HG02884 (cell line): ENCODE measurements around the gene PLEKHG3.

Experiments
- ATAC-seq: cut with Tn5 transposase; IDR thresholded peaks from one replicate; pipeline ENCODE4 v1.9.1; 2021; ENCODE audit warnings: mild to moderate bottlenecking, moderate library complexity; ENCODE audit not compliant: unreplicated experiment

The PLEKHG3 gene

DNA sequence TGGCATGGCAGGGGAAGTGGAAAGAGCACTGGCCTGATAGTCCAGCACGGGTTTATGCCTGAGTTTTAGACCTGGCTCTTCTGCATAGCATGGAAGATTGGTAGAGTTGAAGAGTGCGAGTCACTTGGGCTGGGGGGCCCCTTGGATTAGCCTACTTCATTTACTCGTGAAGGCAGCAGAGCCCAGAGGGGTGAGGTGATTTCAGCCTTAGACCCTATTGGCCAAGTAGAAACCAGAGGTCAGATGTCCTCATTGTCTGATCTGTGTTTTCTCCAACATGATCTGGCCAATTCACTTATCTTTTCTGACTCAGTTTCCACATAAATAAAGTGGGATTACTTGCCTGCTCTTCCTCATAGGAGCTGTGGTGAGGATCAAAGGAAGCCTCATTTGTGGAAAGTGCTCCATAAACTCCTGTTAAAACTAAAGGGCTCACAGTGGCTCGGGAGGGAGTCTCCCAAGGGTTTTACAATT lies 1.9 kb downstream of the PLEKHG3 start:
- ATAC-seq: no peak

DNA sequence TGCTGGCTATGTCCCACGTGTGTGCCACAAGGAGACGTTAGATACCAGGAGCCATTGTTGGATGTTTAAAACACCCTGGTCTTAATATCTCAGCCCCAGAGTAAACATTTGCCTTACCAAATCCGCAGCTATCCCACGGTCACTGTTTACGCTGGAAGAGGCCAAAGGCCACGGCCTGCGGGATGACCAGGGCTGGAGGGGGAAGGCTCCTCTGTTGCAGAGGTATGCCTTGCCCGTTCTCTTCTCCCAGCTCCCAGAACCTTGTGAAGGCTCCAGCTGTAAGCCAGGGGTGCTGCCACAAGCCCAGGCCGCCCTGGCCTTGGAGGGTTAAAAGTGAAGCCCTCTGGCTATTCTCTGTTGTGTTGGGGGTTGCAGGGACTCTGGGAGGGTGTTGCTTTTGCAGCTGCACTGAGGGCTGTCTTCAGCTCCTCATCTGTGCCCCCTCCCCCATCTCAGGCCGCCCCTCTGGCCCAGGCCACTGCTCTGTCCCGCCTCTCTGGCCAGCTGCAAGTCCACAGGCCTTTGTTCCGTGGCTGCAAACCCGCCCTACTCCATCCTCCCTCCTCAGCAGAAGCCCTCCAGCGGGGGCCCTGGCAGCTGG lies 2.5 kb downstream of the PLEKHG3 start:
- no peak for ATAC-seq

DNA sequence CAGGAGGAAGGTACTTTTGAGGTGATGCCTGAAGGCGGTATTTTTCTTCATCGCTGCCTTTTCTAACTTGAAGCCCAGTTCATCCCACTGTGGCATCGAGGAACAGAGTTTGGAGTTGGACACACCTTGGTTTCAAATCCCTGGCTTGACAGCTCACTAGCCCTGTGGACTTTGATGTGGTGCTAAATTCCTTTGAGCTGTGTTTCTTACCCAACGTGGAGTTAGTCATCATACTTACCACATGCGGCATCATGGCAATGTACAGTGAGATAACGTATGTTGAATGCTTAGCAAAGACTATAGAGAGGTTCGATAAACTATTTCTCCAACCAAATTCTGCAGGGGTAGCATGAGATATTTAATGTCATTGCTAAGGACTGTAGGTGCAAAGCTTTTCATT lies 3.4 kb downstream of the PLEKHG3 start:
- ATAC-seq: no peak

DNA sequence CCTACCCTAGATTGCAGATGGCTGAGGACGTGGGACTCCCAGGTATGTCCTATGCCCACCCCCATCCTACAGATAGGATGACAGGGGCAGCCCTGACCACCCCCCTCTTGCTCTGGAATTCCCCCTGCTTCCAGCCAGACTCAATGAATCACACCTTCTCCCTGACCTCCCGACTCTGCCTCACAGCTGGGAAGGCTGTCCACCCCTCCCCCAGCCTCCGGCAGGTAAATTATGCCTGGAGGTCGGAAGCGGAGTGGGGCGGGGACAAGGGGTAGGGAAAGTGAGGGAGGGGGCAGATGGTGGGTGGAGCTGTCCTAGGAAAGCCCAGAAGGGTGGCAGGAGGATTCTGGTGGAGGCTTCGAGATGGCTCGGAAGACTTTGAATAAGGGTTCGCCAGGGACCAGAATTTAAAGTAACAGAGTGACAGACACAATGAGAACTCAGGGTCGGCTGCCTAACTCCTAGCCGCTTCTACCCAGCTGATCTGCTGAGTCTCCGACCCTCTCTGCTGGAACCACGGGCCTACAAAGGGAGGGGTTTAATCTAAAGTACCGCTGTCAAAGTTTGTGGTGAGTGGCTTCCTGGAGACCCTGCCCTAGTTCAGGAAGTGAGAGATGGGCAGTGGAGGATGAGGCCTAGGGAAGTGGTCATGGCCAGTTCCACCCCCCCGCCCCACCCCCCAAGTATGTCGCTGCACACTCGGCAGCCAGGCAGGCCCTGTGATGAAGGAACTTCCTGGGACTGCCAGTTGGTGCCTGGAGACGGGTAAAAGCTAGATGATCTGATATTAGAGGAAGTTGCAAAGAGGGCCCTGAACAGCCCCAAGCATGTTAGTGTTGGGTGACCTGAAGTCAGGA lies 4.2 kb downstream of the PLEKHG3 start:
- ATAC-seq: no peak

DNA sequence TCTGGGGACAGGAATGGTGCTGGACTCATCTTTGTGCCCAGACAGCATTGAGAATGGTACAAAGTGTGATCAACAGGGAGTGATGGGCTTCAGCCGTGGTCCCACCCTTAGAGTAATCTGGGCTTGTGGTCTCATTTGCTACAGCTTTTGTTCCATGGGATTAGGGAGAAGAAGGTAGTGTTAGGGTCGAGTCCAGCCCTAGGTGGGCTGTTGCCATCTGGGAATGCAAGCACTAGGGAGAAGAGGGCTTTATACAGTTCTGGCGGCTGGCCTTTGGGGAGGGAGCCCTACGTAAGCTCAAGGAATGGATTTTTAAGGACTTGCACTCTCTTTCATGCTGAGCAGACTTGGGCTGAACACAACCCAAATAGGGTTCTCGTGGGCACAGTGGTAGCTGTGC lies 4.9 kb downstream of the PLEKHG3 start:
- ATAC-seq: no peak

DNA sequence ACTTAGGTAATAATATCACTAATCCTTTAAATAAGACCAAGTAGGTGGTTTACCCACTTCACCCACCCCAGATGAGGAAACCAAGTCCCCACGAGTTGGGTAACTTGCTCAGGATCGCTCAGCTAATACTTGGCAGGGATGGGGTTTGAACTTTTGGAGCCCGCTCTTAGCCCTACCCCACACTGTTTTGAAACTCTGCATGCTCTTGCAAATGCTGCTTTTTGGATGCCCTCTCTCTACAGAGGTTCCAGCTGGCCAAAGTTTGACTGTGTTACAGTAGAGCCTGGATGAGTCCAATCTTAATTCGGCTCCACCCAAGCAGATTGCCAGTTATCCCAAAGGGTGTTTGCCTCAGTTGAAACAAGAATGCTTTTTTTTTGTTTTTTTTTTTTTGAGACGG lies 6.8 kb downstream of the PLEKHG3 start:
- no peak for ATAC-seq

DNA sequence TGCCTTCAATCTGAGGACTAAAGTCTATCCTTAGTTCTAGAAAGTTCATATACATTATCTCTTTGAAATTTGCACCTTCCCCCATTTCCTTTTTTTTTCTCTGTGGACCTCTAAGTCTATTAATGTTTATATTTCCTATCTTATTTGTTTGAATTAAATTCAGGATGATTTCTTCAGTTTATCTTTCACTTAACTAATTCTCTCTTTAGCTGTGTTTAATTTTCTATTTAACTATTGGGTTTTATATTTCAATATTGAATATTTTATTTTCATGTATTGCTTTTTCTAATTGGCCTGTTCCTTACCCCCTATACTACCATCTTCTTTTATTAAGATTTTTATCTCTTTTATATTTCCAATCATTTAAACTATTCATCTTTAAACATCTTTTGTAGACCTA lies 9.5 kb downstream of the PLEKHG3 start:
- no peak for ATAC-seq

DNA sequence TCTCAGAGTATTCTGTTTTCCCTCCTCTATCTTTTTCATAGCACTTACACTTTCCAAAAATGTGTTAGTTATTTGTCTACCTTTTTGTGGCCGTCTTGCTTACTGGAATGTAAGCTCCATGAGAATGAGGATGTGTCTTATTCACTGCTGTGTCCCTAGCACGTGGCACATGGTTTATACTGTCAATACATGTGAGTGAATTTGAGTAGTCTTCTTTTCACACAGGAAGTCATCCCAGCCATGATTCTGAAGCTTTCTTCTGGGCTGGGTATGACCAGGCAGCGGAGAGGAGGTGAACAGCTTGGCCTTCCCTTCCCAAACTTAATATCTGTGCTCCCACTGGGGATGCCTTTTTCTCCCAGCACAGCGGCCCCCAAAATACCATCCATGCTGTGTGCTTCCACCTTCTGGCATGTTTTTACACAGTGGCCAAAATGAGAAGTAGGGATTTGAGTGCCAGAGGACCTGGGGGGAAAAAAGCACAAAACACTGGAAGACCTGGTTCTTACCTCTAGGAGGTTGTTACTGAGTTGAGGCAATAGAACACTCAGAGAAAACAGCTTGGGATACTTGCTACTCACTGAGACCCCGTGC lies 10.3 kb downstream of the PLEKHG3 start:
- ATAC-seq: no peak

DNA sequence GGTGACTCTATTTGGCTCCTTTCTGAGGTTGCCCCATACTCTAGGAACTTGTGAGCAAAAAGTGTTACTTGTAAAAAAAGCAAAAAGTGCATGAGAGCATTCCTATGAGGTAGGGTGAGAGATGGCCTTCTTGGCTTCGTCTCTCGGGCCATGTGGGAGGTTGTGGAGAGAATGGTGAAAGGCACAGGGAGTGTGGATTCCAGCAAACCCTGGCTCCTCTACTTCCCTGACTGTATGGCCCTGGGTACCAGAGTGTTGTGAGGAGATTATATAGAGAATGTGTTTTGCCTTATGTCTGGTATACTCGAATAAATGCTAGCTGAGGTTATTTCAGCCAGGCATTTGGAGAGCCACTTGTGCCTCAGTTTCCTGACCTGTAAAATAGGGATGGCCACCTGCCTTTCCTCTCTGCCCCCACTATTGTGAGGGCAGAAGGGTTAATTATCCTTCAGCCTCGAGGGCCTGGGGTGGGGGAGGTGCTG lies 11.0 kb downstream of the PLEKHG3 start:
- no peak for ATAC-seq

DNA sequence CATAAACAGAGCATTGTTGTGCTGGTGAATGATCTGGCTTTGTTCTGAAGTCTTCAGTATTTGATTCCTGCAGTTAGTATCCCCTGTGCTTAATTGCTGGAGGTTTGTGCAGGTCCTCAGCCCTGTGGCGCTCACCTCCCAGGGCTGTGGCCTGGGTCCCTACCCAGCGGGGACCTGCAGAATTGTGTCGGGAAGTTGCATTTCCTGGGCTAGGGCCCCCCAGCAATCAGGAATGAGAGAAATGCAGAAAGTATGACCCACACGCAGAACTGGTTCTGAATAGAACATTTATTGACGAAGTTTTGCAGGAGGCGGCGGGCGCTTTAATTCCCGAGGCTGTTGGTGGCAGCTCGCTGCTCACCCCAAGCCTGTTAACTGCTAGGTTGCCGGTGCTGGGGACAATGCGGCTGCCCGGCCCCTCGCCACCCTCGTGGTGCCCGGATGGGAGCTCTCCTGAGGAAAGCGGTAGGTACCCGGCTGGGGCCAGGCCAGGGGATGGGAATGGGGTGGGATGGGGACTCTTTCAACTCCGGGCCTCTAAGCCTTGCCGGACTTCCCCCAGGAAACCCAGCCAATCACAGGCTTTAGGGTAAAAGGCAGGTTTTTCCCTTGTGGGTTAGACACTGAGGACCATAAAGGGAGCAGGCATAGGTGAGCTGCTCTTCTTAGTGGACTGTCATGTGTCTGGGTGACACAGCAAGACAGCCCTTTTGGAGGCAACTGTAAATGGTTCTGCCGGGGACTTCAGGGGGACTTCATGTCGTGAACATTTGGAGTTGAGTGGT lies 11.6 kb downstream of the PLEKHG3 start:
- ATAC-seq: no peak

DNA sequence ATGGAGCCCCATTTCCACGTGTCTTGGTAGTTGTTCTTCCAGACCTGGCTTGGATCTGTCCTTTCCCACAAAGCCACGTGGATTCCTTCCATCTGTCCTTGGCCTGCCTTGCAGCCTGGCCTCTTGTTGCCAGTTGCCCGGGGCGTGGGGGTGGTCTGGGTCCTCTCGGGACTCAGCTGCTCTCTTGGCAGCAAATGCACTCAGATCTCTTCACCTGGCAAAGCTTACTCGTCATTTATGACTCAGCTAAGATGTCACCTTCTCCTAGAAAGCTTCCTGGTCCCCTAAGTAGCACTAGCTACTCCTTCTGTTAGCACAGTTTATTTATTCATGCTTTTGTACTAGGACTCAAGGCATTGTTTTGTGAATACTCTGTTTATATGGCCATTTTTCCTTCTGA lies 13.6 kb downstream of the PLEKHG3 start:
- no peak for ATAC-seq

DNA sequence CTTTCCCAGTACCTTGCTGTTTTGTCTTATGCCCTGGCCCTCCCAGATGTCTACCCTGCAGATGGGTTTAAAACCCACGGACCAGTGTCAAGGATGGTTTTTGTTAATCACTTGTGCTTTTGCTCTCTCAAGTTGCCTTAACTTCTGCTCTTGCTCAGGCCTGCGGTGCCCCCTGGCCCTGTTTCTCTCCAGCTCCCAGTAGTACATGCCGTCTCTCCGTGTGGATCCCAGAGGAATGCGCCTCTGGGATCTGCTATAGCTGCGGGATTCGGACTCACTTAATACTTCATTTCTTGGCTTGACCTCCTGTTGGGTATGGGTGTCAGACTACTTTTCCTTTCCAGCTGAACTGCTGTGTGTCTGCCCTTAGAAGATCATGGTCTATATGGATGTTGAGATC lies 14.5 kb downstream of the PLEKHG3 start:
- ATAC-seq: no peak

DNA sequence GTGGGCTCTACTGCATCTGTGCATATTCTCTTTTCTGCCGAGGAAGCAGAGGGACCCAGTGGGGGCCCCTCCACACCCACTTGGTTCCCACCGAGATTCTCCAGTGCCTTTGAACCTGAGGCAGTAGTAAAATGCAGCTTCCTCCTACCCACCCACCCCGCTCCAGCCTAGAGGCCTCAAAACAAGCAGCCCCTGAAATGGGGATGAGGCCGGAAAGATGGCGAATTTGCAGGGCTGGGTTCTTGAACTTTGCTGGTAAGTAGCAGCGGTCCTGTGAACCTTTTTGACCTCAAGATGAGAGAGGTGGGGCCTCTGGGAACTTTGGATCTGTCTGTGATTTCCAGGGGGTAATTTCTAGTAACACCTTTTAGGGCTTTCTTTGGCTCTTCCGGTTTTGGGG lies 15.4 kb downstream of the PLEKHG3 start:
- ATAC-seq: no peak

DNA sequence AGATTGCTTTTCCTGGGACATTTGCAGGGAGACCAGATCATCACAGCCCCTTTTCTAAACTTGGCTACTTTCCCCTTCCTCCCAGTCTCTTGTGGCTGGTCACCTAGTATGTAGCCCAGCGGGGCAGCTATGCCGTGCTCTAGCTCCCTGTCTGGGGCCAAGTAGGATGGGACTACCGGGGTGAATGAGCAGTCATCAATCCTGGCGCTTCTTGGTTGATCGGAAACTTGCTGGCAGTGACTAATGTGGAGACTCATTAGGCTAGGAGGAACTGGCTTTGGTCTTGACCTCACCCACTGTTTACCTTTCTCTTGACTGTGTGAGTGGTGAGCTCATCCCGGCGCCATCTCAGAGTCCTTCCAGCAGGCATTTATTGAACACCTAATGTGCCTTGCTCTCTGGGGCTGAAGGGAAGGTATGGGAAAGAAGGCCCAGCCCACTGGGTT lies 15.9 kb downstream of the PLEKHG3 start:
- ATAC-seq: no peak

DNA sequence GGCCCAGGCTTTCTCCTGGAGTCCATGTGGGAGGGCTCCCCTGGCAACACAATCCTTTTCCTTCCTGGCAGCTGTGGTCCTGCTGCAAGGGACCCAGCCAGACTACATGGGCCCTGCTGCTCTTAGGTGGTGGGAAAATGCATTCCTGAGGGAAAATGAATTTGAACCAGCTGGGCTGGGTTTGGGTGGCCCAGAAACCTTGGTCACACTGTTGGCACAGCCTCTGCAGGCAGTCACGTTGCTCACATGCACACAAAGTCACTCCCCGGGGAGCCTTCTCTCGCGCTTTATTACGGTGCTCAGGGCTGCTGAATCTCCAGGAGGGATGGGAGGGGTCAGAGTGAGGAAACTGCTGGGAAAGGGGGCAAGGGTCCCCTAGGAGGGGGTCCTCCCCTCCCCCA lies 17.2 kb downstream of the PLEKHG3 start:
- ATAC-seq: no peak

DNA sequence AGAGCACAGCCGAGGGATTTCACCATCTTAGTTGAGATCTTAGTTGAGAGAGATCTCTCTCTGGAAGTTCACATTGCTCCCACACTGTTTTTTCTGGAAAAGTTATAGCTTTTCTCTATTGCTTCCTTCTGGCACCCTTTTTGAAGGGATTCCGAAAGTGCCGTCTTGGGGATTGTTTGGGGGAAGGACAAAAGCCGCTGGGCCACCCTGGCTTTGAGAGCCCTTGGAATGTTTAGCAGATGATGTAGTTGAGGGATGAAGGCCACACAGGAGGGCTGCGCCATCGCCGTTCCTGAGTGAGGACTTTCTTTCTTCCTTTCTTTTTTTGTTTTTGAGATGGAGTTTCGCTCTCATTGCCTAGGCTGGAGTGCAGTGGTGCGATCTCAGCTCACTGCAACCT lies 17.7 kb downstream of the PLEKHG3 start:
- no peak for ATAC-seq

DNA sequence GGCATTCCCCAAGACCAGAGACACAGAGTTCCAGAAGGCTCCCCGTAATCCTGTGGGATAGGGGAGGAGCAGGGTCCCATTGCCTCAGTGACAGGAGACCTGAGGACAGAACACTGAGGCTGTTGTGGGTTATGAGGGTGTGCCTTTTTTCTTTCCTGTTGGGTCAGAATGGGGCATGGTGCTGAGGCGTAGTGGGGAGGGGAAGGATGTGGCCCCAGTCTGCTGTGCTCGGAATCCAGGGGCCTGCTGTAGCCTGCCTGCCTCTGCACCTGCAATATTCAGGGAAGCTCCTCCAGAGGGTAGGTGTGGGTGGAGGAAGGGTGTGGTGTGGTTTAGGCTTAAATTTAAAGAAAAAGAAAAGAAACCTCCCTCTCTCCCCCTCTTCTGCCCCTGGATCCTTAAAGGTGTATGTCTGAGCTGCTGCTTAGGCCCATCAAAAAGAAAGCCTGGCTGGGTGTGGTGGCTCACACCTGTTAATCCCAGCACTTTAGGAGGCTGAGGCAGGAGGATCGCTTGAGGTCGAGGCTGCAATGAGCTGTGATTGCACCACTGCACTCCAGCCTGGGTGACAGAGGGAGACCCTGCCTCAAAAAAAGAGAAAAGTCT lies 18.7 kb downstream of the PLEKHG3 start:
- ATAC-seq: no peak

DNA sequence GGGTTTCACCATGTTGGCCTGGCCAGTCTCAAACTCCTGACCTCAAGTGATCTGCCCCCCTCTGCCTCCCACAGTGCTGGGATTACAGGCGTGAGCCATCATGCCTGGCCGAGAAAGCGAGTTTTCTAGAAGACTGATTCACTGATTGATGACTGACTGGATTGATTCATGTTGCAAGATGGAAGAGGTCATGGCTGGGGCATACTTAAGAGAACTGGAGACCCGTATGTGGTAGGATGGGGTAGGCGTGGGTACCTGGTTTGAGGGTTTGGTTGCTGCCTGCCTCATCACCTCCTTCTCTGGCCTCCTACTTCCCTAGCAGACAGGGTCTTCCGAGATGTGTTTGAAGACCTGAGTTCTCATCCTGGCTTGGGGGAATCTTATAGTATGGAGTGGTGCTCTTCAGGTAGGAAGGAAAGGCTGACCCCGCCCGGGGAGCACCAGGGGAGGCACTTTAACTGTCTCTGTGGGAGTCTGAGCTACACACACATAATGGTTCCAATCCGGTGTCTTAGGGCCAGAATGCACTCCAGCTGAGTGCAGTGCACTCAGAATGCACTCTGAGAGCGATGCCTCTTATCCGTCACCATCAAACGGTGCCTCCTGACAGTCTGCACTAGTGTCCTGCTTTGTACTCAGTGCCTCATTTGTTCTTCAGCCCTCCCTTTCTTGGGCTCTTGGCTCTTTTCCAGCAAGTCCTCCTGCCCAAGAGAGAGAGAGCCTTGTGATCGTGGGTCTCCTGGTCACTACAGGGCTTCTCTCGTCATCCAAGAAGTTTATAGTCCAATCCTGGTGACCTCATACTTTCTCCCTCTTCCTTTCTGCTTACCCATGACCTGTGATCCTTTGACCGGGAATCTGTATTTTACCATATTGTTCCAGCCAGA lies 19.7 kb downstream of the PLEKHG3 start:
- no peak for ATAC-seq

DNA sequence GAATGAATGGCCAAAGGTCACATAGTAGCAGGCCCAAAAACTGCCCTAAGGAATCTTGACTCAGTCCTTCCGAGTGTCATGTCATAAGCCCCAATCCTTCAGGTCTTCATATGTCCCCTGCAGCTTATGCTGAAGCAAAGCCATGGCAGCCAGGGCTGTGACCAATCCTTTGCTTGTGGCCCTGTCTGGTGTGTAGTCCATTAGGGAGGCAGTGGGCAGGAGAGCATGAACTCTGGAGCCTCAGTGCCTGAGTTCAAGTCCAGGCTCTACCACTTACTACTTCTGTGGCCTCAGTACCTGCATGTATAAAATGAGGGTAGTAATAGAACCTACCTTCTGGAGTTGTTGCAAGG lies 20.3 kb downstream of the PLEKHG3 start:
- no peak for ATAC-seq

DNA sequence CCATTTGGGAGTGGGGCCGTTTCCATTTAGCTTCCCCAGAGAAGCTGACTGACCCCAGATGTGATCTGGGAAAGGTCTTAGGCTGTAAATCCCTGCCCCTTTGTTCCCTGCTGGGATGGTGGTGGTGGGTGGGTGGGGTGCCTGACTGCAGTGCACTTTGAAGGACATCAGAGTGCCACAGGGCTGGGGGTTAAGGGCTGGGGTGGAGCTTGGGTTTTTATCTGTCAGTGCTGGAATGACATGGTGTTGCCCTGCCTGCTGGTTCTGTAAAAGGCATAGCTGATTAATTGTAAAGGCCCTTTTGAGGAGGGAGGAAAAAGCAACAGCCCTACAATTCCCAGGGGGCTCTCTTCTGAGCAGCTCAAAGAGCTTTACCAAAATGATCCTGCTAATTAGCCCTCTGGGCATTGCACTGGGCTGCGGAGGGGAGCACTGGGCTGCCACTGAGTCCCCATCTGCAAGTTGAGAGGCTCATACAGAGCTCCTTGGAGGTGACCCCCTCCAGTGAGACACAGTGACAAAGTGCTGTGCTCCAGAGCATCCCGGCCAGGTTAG lies 21.1 kb downstream of the PLEKHG3 start:
- no peak for ATAC-seq
